ENCODE measurements around the gene SMDT1.
"Not testable (repeated sequence)": the region's sequence is repeated elsewhere in the genome, so short reads cannot be mapped to it uniquely, and the experiment has no call there.

The SMDT1 gene

GRCh38 chr22:42115420-42115830 is 35.9 kb downstream of the SMDT1 start:
- not testable (repeated sequence) for DNase-seq

DNA sequence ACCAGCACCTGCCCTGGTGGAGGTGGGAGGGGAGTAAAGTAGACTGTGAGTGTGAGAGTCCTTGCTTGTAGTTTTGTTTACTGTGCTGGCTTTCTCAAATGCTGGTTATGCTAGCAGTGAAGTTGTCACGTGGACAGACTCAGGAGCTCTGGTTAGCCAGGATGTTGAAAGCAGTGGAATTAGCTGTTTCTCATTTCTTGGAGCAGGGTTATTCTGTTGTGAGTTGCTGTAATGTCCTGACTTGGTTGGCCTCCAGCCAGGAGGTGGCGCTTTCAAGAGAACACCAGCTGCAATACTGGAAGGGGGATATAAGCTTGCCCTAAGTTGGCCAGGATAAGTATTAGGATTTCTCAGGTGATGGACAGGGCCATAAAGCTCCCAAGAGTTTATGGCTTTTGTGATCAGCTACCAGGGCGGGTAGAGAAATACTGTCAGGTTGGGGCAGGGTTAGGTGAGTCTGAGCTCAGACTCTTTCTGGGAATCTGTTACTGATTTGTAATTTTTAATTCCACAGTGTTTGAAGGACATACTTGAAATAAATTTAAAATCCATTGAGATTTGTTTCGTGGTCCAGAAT is 37.4 kb downstream of the SMDT1 start:
- DNase-seq = no peak

- DNase-seq = not testable (repeated sequence)
Observed at GRCh38 chr22:42120231-42121021, 40.9 kb downstream of the SMDT1 start.

GRCh38 chr22:42123529-42123928 is 44.0 kb downstream of the SMDT1 start:
- DNase-seq = not testable (repeated sequence)

GRCh38 chr22:42127606-42128005 is 48.1 kb downstream of the SMDT1 start:
- no peak for DNase-seq

- DNase-seq = not testable (repeated sequence)
Observed at GRCh38 chr22:42128007-42128406, 48.5 kb downstream of the SMDT1 start.

DNA sequence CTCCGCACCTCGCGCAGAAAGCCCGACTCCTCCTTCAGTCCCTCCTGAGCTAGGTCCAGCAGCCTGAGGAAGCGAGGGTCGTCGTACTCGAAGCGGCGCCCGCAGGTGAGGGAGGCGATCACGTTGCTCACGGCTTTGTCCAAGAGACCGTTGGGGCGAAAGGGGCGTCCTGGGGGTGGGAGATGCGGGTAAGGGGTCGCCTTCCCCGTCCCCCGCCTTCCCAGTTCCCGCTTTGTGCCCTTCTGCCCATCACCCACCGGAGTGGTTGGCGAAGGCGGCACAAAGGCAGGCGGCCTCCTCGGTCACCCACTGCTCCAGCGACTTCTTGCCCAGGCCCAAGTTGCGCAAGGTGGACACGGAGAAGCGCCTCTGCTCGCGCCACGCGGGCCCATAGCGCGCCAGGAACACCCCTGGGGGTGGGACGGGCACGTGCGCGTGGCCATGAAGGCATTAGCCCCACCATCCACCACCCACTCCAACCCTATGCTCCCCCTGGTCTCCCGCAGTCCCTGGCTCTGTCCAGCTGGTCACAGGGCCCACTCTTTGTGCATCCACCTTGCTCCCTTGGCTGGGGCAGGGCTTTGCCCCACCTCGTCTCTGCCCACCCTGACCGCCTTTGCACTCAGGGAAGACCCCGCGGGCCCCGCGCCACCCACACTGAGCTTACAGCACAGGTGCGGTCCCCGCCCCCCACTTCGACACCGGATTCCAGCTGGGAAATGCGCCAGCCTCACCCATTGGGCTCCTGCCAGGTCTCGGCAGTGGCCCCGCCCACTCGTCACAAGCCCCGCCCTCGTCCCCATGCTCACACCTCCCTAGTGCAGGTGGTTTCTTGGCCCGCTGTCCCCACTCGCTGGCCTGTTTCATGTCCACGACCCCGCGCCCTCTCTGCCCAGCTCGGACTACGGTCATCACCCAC is 49.5 kb downstream of the SMDT1 start:
- DNase-seq = not testable (repeated sequence)

GRCh38 chr22:42130182-42130581 is 50.7 kb downstream of the SMDT1 start:
- DNase-seq = not testable (repeated sequence)

DNA sequence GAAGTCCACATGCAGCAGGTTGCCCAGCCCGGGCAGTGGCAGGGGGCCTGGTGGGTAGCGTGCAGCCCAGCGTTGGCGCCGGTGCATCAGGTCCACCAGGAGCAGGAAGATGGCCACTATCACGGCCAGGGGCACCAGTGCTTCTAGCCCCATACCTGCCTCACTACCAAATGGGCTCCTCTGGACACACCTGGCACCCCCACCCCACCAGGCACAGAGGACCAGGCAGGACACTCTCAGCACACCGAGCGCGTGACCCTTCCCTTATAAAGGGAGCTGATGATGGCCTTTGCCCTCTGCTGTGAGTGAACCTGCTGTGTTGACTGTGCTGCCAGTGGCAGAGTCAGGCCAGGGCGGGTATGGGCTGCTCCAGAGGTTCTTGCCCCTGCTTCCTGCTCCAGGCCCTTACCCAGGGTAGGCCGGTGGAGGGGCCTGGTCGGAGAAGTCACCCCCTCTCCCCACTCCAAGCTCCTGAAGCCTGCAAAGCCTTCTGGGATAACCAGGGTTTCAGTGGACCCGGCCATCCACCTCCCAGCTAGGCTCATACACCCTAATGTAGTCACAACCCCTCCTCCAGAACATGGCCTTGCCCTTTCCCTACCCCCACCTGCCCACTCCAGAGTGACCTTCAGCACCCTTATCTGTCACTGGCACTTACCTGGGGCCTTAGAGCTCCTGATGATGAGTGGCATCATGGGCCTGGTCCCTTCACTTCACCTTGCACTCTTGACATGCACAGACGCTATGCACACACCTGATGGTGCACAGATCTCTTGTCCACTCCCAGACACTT is 51.3 kb downstream of the SMDT1 start, which contains the start of gene CYP2D6:
CYP2D6 (minus strand) TSS at position 172 of the 793 bp plus-strand sequence; CDS start at position 153, 19 bp downstream.
- DNase-seq = not testable (repeated sequence)

- DNase-seq = no peak
Observed at GRCh38 chr22:42131562-42131961, 52.1 kb downstream of the SMDT1 start.

GRCh38 chr22:42132457-42132856 is 53.0 kb downstream of the SMDT1 start:
- no peak for DNase-seq

Measured in NCI-H2107 (cell line).